ENCODE data around the gene PMVK.
"Not testable (repeated sequence)": the region's sequence is repeated elsewhere in the genome, so short reads cannot be mapped to it uniquely, and the experiment has no call there.

The PMVK gene

DNA sequence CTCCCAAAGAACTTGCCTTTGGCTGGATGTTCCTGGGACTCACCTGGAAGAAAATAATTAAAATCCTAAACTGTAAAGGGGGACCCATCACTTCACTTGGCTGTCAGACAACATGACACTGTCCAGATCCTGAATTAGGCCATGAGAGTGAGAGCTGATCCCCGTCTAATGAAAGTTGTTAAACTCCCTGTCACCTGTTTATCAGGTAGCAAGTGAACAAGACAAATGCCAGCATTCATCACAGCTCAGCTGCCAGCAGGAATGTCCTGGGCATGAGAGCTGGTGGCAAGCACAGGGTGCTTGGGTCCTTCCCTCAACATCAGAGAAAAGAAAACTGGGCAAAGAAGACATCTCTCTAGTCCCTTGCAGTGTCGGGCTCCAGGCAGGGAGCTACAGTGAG is 23.8 kb downstream of the PMVK start:
- no peak for DNase-seq

- no peak for DNase-seq
These were observed 24.6 kb downstream of the PMVK start for GRCh38 chr1:154911691-154912550.

GRCh38 chr1:154910851-154911250 is 25.7 kb downstream of the PMVK start:
- no peak for DNase-seq

GRCh38 chr1:154908937-154909336 is 27.6 kb downstream of the PMVK start:
- no peak for DNase-seq

DNA sequence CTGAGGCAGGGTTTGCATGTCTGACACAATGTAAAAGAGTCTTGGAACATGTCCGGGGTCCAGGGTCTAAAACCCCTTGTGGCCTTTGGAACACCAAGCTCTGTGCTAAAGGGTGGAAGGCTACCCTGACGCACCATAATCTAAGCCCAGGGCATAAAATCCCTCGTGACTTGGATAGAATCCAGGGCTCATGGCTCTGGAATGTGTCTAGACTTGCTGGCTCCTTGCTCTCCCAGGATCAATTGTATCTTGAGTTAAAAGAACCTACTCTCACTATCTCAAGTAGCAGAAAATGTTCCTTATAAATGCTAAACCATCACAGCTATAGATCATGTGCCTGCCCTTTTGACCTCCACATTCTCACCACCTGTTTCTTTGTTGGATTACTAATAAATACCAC is 28.4 kb downstream of the PMVK start:
- DNase-seq: not testable (repeated sequence)

DNA sequence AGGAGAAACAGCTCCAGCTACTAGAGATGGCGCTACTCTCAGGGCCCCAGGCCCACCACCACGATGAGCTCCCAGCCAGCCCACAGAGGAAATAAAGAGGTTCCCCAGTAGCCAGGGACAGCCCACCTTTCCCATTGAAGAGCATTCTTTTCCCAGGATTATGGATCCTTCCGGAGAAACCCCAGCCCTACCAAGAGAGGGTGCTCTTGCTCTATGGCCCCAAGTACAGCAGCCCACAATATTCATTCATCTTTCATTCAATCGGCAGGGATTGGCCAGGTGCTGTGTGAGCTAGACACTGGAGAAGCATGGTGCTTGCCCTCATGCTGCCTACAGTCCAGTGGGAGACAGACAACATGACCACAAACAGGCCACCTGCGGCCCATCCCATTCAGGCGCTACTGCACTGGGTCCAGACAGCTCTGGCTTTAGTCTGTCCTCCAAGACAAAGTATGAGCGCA is 29.9 kb downstream of the PMVK start:
- DNase-seq: no peak

GRCh38 chr1:154902938-154903566 is 33.5 kb downstream of the PMVK start:
- DNase-seq: no peak

- DNase-seq: no peak
These were observed 34.9 kb downstream of the PMVK start for GRCh38 chr1:154901591-154901990.

DNA sequence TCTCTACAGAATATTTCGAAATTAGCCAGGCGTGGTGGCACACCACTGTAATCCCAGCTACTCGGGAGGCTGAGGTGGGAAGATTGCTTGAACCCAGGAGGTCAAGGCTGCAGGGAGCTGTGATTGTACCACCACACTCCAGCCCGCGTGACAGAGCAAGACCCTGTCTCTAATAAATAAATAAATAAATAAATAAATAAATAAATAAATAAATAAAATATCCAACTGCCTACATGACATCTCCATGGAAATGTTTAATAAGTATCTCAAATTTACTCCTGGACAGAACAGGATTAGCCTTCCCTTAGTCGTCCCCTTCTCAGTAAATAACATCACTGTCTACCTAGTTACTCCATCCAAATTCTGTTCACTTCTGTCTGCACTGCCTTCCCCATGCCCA is 37.5 kb downstream of the PMVK start:
- no peak for DNase-seq

- DNase-seq: no peak
These were observed 39.7 kb downstream of the PMVK start for GRCh38 chr1:154896771-154897286.

DNA sequence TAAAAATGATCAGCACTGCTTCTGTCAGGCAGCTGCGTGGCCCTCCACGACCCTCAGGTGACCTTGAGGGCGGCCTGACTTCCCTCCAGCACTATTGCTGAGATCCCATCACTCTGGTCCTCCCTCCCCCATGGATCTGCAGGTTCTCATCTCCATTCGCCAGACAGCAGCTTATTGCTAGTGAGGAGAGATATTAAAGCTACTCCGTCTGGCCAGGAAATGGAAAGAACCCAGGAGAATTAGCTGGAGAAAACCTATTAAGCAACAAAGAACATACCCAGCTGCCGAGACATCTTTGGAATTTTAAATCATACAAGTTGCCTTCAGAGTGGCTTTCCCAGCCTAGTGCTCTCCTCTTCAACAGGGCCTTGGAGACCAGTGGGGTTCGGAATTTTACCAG is 40.7 kb downstream of the PMVK start:
- DNase-seq: no peak

GRCh38 chr1:154891452-154891851 is 45.1 kb downstream of the PMVK start:
- no peak for DNase-seq

DNA sequence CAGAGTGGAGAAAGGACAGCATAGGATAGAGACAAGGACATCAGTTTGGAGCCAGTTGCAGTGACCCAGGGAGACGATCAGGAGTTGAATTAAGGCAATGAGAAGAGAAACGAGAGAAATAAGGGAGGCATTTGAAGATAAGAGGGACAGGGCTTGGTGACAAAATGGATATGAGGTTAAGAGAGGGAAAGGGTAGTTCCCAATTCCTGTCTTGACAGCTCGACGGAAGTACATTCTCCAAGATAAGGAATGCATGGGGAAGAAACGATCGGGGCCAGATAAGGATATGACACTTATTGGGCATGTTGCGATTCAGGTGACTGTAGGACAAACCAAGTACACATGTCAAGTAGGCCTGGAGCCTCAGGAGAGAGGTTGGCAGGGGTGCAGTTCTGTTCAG is 47.8 kb downstream of the PMVK start:
- no peak for DNase-seq

DNA sequence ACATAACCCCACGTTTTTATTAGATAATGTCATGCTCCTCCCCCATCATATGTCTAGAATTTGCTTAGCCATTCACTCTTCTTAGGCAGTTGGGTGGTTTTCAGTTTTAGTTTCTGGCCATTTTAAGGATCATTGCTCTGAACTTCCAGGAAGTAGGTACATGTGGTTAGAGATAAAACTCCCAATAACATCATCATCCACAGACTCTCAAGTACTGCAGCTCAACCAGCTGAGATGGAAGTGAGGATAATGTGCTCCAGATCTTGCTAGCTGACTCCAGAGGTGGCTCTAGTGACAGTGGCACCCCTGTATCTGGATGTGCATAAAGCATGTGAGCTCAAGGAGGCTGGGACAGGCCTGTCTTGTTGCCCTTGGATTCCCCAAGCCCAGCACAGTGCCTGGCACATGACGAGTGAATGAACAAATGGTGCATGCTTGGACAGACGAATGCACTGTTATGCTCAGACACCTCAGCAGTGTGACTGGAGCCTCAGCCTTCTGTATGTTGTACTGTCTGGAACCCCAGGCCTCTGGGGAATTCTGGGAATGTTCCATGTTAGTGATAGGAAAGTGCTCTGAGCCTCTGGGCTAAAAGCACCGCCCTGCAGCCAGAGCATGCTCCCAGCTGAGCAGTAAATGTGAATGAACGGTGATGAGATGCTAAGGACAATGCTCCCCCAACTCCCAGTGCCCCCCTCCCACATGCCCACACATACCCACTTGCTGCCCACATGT is 50.1 kb downstream of the PMVK start:
- DNase-seq: no peak

DNA sequence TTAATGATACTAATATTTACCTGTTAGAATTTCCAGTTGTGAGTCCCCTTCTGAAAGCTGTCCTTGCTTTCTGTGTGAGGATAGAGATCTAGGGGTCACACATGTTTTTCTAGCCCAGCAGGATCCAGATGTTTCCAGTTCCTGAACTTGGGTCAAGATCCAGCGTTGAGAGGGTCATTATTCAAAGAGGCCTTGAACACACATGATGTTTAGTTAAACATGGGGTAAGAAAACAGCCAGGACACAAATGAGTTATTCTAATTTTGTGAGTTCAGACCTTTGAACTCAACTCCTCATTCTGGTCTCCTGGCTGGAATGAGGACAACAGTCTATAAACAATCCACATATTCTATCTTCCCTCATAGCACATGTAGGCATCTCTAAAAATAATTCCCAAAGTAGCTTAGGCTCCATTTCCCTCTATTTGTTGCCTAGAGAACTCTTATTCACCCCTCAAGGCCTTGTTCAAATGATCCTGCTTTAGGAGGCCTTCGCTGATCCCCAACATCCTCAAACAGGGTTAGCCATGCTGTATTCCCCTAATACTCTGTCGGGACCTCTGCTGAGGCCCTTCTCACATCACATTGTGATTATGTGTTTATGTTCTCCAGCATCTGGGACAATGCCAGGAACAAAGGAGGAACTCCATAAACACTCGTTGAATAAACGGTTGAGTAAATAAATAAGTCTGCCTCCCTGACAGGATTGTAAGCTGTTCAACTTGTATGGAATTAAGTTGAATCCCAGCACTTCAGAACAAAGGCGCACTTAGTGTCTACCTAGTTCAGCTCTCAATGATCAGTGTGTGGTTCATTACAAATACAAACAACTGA is 51.4 kb downstream of the PMVK start:
- no peak for DNase-seq

GRCh38 chr1:154883919-154884868 is 52.3 kb downstream of the PMVK start:
- DNase-seq: no peak

DNA sequence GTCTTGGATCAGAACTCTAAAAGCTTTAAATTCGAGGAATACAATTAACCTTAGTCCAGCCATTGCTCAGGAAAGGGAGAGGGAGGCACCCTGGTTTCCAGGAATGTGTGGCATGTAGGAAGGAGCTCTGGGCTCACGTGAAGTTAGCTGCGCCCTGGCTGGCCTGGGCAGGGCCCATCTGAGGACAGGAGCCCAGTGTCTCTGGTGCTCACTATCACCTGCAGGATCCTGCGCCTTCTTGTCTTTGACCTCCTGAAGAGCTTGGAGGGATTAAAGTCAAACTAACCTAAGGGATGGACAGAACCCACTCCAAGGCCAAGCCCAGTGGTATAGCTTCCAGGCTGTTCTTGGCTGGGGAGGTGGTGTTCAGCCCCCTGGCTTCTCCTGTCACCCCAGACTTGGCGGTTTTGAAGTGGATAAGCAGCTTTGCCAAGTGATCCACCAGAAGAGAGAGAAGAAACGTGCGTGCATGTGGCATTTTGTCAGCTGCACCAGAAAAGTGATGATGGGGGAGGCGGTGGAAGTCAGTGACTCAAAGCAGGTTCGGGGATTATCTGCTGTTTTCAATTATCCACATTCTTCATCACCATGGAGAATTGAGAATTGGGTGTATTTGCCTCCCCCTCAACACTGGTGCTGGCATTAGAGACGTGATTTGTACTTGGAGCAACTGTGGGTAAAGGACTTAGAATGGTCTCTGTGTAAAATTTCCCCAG is 54.5 kb downstream of the PMVK start:
- no peak for DNase-seq

DNA sequence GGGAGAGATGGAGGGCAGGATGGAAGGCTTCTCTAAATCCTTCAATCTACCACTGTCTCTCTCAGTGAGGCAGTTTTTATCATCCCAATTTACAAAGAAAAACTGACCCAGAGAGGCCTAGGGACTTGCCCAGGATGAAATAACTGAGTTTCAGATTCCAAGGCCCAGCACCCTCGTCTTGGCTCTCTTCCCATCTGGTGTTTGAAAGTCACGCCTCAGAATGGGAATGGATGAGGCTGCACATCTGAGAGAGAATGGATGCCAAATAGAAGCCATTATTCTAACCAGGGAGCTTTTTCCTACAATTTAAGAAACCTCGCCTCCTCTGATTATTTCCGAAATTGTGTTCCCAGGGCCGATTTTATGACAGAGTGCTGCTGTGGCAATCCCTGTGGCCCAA is 55.8 kb downstream of the PMVK start:
- DNase-seq: no peak

- DNase-seq: no peak
These were observed 57.5 kb downstream of the PMVK start for GRCh38 chr1:154879038-154879421.

GRCh38 chr1:154878371-154879037 is 58.0 kb downstream of the PMVK start:
- DNase-seq: peak; percentile 68

Measured in CD4-positive, alpha-beta T cell treated with Interleukin-15 for 1 hour (primary cell).